ENCODE measurements around the gene FAM13C.

DNA sequence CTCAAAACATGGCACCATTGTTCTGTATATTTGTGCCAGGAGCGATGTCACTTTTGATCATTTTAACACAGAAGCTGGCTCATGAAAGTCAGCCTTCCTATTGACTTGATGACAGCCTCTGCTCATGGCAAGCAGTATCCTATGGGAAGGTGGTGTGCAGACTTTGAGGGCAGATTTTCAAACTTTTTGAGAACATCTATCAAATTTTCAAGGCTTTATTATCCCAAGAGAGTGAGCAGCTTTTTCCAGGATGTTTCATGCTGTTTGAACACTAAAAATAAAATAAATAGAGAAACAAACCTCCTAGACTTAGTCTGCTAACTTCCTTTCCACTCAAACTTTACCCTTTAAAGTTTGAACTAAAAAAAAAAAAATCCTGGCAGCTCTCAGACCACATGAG, 20.3 kb downstream of the FAM13C start:
- TF ChIP-seq, protein P1, sequence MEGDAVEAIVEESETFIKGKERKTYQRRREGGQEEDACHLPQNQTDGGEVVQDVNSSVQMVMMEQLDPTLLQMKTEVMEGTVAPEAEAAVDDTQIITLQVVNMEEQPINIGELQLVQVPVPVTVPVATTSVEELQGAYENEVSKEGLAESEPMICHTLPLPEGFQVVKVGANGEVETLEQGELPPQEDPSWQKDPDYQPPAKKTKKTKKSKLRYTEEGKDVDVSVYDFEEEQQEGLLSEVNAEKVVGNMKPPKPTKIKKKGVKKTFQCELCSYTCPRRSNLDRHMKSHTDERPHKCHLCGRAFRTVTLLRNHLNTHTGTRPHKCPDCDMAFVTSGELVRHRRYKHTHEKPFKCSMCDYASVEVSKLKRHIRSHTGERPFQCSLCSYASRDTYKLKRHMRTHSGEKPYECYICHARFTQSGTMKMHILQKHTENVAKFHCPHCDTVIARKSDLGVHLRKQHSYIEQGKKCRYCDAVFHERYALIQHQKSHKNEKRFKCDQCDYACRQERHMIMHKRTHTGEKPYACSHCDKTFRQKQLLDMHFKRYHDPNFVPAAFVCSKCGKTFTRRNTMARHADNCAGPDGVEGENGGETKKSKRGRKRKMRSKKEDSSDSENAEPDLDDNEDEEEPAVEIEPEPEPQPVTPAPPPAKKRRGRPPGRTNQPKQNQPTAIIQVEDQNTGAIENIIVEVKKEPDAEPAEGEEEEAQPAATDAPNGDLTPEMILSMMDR (IDR thresholded peaks at IDR 0.05), result no peak
- TF ChIP-seq MAX (IDR thresholded peaks at IDR 0.05) (no peak), JUN (IDR thresholded peaks at IDR 0.05) (no peak), BHLHE40 (IDR thresholded peaks at IDR 0.05; ENCODE audit: low read depth, low read length) (no peak), NR3C1 (IDR thresholded peaks at IDR 0.05) (no peak), HDAC2 (IDR thresholded peaks at IDR 0.05) (no peak)
- TF ChIP-seq, protein P2, sequence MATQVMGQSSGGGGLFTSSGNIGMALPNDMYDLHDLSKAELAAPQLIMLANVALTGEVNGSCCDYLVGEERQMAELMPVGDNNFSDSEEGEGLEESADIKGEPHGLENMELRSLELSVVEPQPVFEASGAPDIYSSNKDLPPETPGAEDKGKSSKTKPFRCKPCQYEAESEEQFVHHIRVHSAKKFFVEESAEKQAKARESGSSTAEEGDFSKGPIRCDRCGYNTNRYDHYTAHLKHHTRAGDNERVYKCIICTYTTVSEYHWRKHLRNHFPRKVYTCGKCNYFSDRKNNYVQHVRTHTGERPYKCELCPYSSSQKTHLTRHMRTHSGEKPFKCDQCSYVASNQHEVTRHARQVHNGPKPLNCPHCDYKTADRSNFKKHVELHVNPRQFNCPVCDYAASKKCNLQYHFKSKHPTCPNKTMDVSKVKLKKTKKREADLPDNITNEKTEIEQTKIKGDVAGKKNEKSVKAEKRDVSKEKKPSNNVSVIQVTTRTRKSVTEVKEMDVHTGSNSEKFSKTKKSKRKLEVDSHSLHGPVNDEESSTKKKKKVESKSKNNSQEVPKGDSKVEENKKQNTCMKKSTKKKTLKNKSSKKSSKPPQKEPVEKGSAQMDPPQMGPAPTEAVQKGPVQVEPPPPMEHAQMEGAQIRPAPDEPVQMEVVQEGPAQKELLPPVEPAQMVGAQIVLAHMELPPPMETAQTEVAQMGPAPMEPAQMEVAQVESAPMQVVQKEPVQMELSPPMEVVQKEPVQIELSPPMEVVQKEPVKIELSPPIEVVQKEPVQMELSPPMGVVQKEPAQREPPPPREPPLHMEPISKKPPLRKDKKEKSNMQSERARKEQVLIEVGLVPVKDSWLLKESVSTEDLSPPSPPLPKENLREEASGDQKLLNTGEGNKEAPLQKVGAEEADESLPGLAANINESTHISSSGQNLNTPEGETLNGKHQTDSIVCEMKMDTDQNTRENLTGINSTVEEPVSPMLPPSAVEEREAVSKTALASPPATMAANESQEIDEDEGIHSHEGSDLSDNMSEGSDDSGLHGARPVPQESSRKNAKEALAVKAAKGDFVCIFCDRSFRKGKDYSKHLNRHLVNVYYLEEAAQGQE (IDR thresholded peaks at IDR 0.05), result no peak
